Erythroblast (primary cell): ENCODE measurements around the gene ADGRD1.
"Not testable (repeated sequence)": the region's sequence is repeated elsewhere in the genome, so short reads cannot be mapped to it uniquely, and the experiment has no call there.

Source experiments
- GATA1 ChIP-seq: IDR thresholded peaks from 2 replicates; pipeline ENCODE4 v1.6.1; 2011; ENCODE audit warnings: low read depth, mild to moderate bottlenecking, control low read depth, low read length, moderate library complexity
- POLR2A ChIP-seq: IDR thresholded peaks from 2 replicates; pipeline ENCODE4 v1.6.1; 2011; ENCODE audit warnings: mild to moderate bottlenecking, low read length

GRCh38 chr12:130904936-130905455 is 48.7 kb upstream of the ADGRD1 start:
- TF ChIP-seq POLR2A, GATA1: not testable (repeated sequence)
